HUES6 (cell line): Measurements from ENCODE around the gene SIRPA.

Experiments used
- H3K27ac ChIP-seq: 2 replicates; pipeline ENCODE4 v1.7.0; 2013; ENCODE audit warnings: low read depth, mild to moderate bottlenecking, low read length, inconsistent platforms
- H3K27me3 ChIP-seq: 2 replicates; pipeline ENCODE4 v1.6.1; 2013; ENCODE audit warnings: low read length; ENCODE audit not compliant: control insufficient read depth, insufficient read depth
- H3K36me3 ChIP-seq: 2 replicates; pipeline ENCODE4 v1.6.1; 2013; ENCODE audit warnings: low read length; ENCODE audit not compliant: control insufficient read depth, insufficient read depth
- H3K4me1 ChIP-seq: 2 replicates; pipeline ENCODE4 v1.6.1; 2013; ENCODE audit warnings: low read length; ENCODE audit not compliant: control insufficient read depth, insufficient read depth
- H3K4me3 ChIP-seq: 2 replicates; pipeline ENCODE4 v1.5.1; 2013; ENCODE audit warnings: low read depth, low read length
- H3K9ac ChIP-seq: one replicate; pipeline ENCODE4 v1.6.1; 2013; ENCODE audit warnings: mild to moderate bottlenecking, low read length
- H3K9me3 ChIP-seq: 2 replicates; pipeline ENCODE4 v1.6.1; 2013; ENCODE audit warnings: low read depth, low read length; ENCODE audit not compliant: control insufficient read depth, insufficient read depth

The SIRPA gene

GRCh38 chr20:1934156-1934555 lies 38.9 kb downstream of the SIRPA start:
- Histone ChIP-seq H3K36me3 (0 out of 2 replicates have a peak, but pooled peaks cover 4% of the 10 kb centered on the region), H3K9me3 (no peaks in the 10 kb centered on the region), H3K27me3 (no peaks in the 10 kb centered on the region)

DNA sequence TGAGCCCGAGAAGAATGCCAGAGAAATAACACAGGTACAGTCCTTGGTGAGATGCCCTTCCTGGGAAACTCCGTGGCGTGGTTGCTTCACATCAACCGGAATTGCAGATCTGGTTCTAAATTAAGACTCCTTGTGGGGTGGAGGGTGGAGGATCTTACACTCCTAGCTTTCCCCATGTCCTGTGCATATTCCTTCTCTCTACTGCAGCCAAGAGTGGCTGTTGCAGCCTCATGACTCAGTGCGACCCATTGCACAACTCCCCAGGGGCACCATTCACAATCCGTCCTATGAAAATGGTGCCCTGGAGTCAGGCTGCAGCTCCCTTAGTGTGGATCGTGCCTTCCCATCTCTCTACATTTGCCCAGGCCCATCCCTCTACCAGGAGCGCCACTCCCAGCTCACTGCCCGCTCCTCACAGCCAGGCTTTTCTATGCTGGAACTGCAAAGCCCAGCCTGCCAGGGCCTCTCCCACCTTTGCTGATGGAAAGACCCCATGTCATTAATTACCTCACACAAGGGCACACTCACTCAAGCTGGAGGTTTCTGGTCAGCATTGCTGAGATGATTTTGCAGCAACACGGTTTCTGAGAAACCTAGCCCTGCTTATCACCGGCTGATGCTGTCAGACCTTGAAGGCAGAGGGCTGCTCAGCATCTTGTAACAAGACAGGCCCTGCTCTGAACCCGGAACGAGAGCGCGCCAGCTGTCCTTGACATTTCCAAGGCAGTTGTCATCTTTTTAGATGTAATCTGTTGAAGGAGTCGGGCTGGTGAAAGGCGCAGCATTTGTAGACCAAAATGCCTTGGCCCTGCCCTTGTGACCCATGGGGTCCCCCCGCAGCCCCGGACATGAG lies 39.7 kb downstream of the SIRPA start:
- Histone ChIP-seq H3K36me3 (0 out of 2 replicates have a peak, but pooled peaks cover 4% of the 10 kb centered on the region), H3K9me3 (no peaks in the 10 kb centered on the region), H3K4me3 (no peak overlapping the region), H3K27ac (no peak overlapping the region), H3K4me1 (peaks cover 6% of the 10 kb centered on the region; the same call in 1 of the 2 replicates), H3K9ac (no peak overlapping the region), H3K27me3 (no peaks in the 10 kb centered on the region)

More at GRCh38 chr20:1934156-1934555, 38.9 kb downstream of the SIRPA start:
- Histone ChIP-seq H3K9ac (no peak overlapping the region), H3K27ac (no peak overlapping the region), H3K4me3 (no peak overlapping the region), H3K4me1 (peaks cover 12% of the 10 kb centered on the region)

DNA sequence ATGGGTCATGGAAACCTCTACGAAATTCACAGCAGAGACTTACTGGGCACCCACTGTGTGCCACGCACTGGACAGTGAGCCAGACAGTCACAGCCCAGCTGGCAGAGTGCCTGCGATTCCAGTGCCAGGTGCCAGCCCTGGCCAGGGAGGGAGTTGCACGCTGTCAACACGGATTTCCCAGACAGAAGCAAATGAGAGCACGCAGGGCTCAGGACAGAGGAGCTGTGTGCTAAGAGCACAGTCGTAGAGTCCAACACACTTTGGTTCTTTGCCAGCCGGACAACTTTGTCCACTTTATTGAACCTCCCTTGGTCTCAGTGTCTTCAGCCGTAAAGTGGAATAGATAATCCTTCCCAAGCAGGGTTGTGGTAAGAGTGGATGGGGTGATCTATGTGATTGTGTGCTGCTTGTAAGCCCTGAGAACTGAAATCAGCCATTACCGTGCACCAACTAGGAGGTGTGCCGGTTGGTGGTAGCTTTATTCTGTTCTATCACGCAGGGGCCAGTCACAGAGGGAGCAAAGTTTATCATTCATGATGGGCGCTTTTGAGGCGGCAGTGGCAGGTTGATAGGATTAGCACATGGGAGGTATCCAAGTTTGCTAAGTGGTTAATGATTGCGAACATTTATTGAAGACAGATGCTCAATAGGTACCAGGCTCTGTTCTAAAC lies 40.6 kb downstream of the SIRPA start:
- H3K9me3 ChIP-seq, result no peaks in the 10 kb centered on the region
- H3K27ac ChIP-seq, result no peak overlapping the region
- H3K4me3 ChIP-seq, result no peak overlapping the region
- H3K4me1 ChIP-seq, result peaks cover 6% of the 10 kb centered on the region; the same call in 1 of the 2 replicates
- H3K36me3 ChIP-seq, result 0 out of 2 replicates have a peak, but pooled peaks cover 4% of the 10 kb centered on the region
- no peak overlapping the region for H3K9ac ChIP-seq
- H3K27me3 ChIP-seq, result no peaks in the 10 kb centered on the region

DNA sequence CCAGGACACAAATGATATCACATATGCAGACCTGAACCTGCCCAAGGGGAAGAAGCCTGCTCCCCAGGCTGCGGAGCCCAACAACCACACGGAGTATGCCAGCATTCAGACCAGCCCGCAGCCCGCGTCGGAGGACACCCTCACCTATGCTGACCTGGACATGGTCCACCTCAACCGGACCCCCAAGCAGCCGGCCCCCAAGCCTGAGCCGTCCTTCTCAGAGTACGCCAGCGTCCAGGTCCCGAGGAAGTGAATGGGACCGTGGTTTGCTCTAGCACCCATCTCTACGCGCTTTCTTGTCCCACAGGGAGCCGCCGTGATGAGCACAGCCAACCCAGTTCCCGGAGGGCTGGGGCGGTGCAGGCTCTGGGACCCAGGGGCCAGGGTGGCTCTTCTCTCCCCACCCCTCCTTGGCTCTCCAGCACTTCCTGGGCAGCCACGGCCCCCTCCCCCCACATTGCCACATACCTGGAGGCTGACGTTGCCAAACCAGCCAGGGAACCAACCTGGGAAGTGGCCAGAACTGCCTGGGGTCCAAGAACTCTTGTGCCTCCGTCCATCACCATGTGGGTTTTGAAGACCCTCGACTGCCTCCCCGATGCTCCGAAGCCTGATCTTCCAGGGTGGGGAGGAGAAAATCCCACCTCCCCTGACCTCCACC lies 42.2 kb downstream of the SIRPA start:
- no peak overlapping the region for H3K27ac ChIP-seq
- H3K36me3 ChIP-seq, result 0 out of 2 replicates have a peak, but pooled peaks cover 4% of the 10 kb centered on the region
- no peaks in the 10 kb centered on the region for H3K27me3 ChIP-seq
- H3K9me3 ChIP-seq, result no peaks in the 10 kb centered on the region
- no peak overlapping the region for H3K4me3 ChIP-seq
- no peak overlapping the region for H3K9ac ChIP-seq
- H3K4me1 ChIP-seq, result peaks cover 6% of the 10 kb centered on the region; the same call in 1 of the 2 replicates

GRCh38 chr20:1938464-1939269 lies 43.5 kb downstream of the SIRPA start:
- peaks cover 4% of the 10 kb centered on the region for H3K27me3 ChIP-seq
- no peaks in the 10 kb centered on the region for H3K9me3 ChIP-seq
- peaks cover 6% of the 10 kb centered on the region; the same call in 1 of the 2 replicates for H3K4me1 ChIP-seq
- H3K4me3 ChIP-seq, result no peak overlapping the region
- H3K9ac ChIP-seq, result no peak overlapping the region
- 0 out of 2 replicates have a peak, but pooled peaks cover 4% of the 10 kb centered on the region for H3K36me3 ChIP-seq
- no peak overlapping the region for H3K27ac ChIP-seq

DNA sequence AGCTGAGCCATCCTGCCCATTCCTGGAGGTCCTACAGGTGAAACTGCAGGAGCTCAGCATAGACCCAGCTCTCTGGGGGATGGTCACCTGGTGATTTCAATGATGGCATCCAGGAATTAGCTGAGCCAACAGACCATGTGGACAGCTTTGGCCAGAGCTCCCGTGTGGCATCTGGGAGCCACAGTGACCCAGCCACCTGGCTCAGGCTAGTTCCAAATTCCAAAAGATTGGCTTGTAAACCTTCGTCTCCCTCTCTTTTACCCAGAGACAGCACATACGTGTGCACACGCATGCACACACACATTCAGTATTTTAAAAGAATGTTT lies 44.0 kb downstream of the SIRPA start:
- no peak overlapping the region for H3K27ac ChIP-seq
- peaks cover 10% of the 10 kb centered on the region for H3K27me3 ChIP-seq
- 0 out of 2 replicates have a peak, but pooled peaks cover 4% of the 10 kb centered on the region for H3K36me3 ChIP-seq
- H3K9me3 ChIP-seq, result no peaks in the 10 kb centered on the region
- H3K9ac ChIP-seq, result no peak overlapping the region
- peaks cover 6% of the 10 kb centered on the region; the same call in 1 of the 2 replicates for H3K4me1 ChIP-seq
- H3K4me3 ChIP-seq, result no peak overlapping the region

DNA sequence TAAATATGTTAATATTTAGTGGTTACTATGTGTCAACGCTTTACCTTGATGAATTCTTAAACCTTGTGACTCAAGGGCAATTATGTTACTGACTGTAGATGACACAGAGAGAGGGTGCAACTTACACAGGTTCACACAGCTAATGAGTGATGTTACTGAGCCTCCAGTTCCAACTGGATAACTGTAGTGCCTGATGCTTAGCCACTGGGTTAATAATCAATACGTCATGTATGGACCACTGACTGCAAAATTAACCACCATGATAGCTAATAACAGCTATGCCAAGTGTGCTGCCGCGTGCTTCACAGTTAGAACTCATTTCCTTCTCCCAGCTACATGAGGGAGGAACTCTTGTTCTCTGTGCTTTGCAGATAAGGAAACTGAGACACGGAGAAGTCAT lies 45.4 kb downstream of the SIRPA start:
- H3K27ac ChIP-seq, result no peak overlapping the region
- no peak overlapping the region for H3K4me3 ChIP-seq
- H3K36me3 ChIP-seq, result 0 out of 2 replicates have a peak, but pooled peaks cover 4% of the 10 kb centered on the region
- H3K27me3 ChIP-seq, result peaks cover 23% of the 10 kb centered on the region
- 0 out of 2 replicates have a peak, but pooled peaks cover 3% of the 10 kb centered on the region for H3K4me1 ChIP-seq
- no peak overlapping the region for H3K9ac ChIP-seq
- H3K9me3 ChIP-seq, result no peaks in the 10 kb centered on the region

- H3K36me3 ChIP-seq, result 0 out of 2 replicates have a peak, but pooled peaks cover 4% of the 10 kb centered on the region
- no peak overlapping the region for H3K27ac ChIP-seq
- H3K4me1 ChIP-seq, result peaks cover 4% of the 10 kb centered on the region; the same call in 1 of the 2 replicates
- peaks cover 29% of the 10 kb centered on the region for H3K27me3 ChIP-seq
- no peaks in the 10 kb centered on the region for H3K9me3 ChIP-seq
- no peak overlapping the region for H3K4me3 ChIP-seq
- no peak overlapping the region for H3K9ac ChIP-seq
Measured at GRCh38 chr20:1941226-1941625, 46.0 kb downstream of the SIRPA start.

- Histone ChIP-seq H3K9me3 (no peaks in the 10 kb centered on the region), H3K36me3 (0 out of 2 replicates have a peak, but pooled peaks cover 4% of the 10 kb centered on the region), H3K27me3 (peaks cover 38% of the 10 kb centered on the region), H3K9ac (no peak overlapping the region), H3K27ac (no peak overlapping the region), H3K4me3 (no peak overlapping the region), H3K4me1 (peaks cover 12% of the 10 kb centered on the region)
Measured at GRCh38 chr20:1942061-1942460, 46.9 kb downstream of the SIRPA start.
